Neural crest cell (in vitro differentiated cells): ENCODE data around the gene GREM1. TPM values are rescaled to one million over a fixed set of nuclear protein-coding genes. Genes with fewer than 3 reads are reported as not detected.

ENCODE experiments used
- DNase-seq: peaks from one replicate; pipeline ENCODE4 v3.0.0; 2021; ENCODE audit warnings: low read depth, mixed read lengths, low spot score
- H3K27ac Mint-ChIP-seq: one replicate; pipeline ENCODE4 v1.8.0; 2021; ENCODE audit warnings: mild to moderate bottlenecking, mixed read lengths; ENCODE audit not compliant: unreplicated experiment
- H3K27me3 Mint-ChIP-seq: 2 replicates; pipeline ENCODE4 v1.8.0; 2021; ENCODE audit warnings: low read depth, mild to moderate bottlenecking, mixed read lengths
- H3K36me3 Mint-ChIP-seq: 2 replicates; pipeline ENCODE4 v1.8.0; 2021; ENCODE audit warnings: low read depth, mild to moderate bottlenecking, mixed read lengths
- H3K4me1 Mint-ChIP-seq: 2 replicates; pipeline ENCODE4 v1.8.0; 2021; ENCODE audit warnings: mixed read lengths
- H3K4me3 Mint-ChIP-seq: one replicate; pipeline ENCODE4 v1.8.0; 2021; ENCODE audit warnings: mild to moderate bottlenecking, mixed read lengths
- H3K9me3 Mint-ChIP-seq: 2 replicates; pipeline ENCODE4 v1.8.0; 2021; ENCODE audit warnings: mixed read lengths
- total RNA-seq: library from RNA; stranded (reverse); gene quantifications from 2 replicates; pipeline ENCODE4 v1.2.1, GENCODE V29; 2021
- TF ChIP-seq, protein P1 (sequence below): fragments of 200-600 bp; sonication (generic); conservative IDR thresholded peaks from 2 replicates; pipeline ENCODE4 v1.5.0; 2021; ENCODE audit warnings: antibody characterized with exemption, mild to moderate bottlenecking

Gene GREM1
- total RNA-seq, 1 donor from 2014 or later: 0.09 TPM

DNA sequence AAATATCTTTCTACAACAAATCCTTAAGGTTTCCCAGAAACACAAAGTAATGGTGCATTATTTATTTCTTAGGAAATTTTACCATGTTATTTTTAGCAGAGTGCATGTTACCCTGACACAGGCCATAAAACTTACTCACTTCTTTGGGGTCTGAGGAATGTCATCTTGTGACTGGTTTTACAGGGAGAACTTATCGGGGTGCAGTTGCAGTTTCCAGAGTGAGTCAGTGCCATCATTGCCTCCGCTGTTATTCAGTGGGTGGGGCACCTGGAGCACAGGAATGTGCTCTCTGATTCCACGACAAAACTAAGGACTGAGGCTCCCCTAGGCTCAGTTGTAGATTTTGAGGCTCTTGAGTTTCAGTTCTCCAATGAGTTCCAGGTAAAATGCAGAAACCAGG lies 11.1 kb upstream of the GREM1 start:
- TF ChIP-seq, protein P1, sequence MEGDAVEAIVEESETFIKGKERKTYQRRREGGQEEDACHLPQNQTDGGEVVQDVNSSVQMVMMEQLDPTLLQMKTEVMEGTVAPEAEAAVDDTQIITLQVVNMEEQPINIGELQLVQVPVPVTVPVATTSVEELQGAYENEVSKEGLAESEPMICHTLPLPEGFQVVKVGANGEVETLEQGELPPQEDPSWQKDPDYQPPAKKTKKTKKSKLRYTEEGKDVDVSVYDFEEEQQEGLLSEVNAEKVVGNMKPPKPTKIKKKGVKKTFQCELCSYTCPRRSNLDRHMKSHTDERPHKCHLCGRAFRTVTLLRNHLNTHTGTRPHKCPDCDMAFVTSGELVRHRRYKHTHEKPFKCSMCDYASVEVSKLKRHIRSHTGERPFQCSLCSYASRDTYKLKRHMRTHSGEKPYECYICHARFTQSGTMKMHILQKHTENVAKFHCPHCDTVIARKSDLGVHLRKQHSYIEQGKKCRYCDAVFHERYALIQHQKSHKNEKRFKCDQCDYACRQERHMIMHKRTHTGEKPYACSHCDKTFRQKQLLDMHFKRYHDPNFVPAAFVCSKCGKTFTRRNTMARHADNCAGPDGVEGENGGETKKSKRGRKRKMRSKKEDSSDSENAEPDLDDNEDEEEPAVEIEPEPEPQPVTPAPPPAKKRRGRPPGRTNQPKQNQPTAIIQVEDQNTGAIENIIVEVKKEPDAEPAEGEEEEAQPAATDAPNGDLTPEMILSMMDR: no peak

DNA sequence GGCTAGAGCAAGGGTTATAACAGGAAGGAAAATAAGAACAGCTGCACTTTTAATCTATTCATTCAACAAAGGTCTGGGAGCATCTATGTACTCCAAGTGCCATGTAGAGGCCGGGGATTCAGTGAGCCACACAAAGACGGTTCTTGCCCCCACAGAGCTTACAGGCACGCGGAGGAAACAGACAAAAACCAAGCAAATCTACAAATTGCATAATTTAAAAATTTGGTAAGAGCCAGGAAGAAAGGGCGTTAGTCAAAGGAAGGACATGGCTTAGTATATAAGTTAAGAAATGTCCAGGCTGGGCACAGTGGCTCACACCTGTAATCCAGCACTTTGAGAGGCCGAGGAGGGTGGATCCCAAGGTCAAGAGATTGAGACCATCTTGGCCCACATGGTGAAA lies 10.4 kb upstream of the GREM1 start:
- Mint-ChIP-seq H3K4me1 (no peaks in the 10 kb centered on the region), H3K27ac (no peak overlapping the region), H3K36me3 (no peaks in the 10 kb centered on the region), H3K4me3 (no peak overlapping the region), H3K27me3 (peaks cover 34% of the 10 kb centered on the region), H3K9me3 (no peaks in the 10 kb centered on the region)
- DNase-seq: no peak
- TF ChIP-seq, protein P1: no peak

More for the DNA sequence above, 11.1 kb upstream of the GREM1 start:
- no peak for DNase-seq
- Mint-ChIP-seq H3K27ac (no peak overlapping the region), H3K4me1 (no peaks in the 10 kb centered on the region), H3K4me3 (no peak overlapping the region), H3K36me3 (no peaks in the 10 kb centered on the region), H3K27me3 (peaks cover 27% of the 10 kb centered on the region), H3K9me3 (no peaks in the 10 kb centered on the region)

GRCh38 chr15:32709295-32710033 lies 8.3 kb upstream of the GREM1 start:
- Mint-ChIP-seq H3K9me3 (no peaks in the 10 kb centered on the region), H3K36me3 (no peaks in the 10 kb centered on the region), H3K27me3 (peaks cover 54% of the 10 kb centered on the region), H3K4me1 (no peaks in the 10 kb centered on the region), H3K4me3 (no peak overlapping the region), H3K27ac (no peak overlapping the region)
- DNase-seq: no peak
- TF ChIP-seq, protein P1: no peak

DNA sequence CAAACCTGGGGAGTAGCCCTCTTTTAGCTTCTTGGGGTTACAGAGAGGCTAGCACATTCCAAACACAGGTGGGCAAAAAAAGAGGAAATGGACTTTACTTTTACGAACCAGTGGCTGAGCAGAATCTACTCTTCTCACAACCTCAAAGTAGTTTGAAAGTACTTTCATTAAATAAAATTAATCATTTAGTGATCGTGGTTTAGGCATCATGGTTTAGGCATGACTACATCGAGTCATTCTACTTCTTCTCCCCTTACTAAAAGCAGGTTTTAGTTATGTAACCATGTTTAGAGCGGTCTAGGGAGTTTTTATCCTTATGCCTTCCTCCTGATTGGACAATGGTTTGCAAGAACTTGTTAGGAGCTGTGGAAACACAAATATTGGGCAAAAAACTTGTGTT lies 2.5 kb upstream of the GREM1 start:
- no peak overlapping the region for H3K4me3 Mint-ChIP-seq
- H3K4me1 Mint-ChIP-seq: peaks cover 4% of the 10 kb centered on the region
- H3K27me3 Mint-ChIP-seq: peaks cover 89% of the 10 kb centered on the region
- DNase-seq: no peak
- TF ChIP-seq, protein P1: no peak
- H3K9me3 Mint-ChIP-seq: no peaks in the 10 kb centered on the region
- no peak overlapping the region for H3K27ac Mint-ChIP-seq
- H3K36me3 Mint-ChIP-seq: peaks cover 3% of the 10 kb centered on the region

DNA sequence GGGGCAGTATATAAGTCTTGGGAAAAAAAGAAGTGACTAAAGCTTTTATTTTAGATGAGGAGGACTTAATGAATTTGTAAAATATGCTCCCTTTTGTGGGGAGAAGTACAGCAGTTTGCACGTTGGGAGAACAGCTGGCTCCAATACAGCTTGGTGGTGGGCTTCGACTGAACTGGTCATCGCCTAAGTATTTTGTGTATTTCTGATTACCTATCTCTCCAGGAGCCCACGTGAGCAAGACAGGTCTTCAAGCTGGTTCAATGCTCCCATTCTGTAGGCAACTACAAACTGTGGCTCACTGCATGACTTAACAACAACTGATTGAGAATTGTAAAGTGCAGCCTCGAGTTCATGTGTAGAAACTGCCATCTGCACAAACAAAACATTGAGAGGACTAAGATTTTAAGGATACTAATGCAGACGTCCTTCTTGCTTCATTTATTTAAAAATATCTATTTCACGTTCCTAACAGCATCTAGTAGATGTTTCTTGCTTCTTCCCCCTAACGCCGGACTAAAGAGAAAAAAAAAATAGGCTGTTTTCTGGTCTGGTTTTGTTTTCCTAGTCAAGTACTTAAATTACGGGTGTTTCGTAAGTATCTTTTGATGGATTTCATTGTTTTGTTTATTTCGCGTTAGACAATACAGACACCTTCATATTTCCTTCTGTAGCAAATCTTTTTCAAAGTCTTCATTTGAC lies 1.4 kb upstream of the GREM1 start:
- Mint-ChIP-seq H3K27ac (no peak overlapping the region), H3K4me1 (peaks cover 4% of the 10 kb centered on the region), H3K4me3 (peak overlapping the region; percentile 29), H3K27me3 (peaks cover 95% of the 10 kb centered on the region), H3K9me3 (no peaks in the 10 kb centered on the region), H3K36me3 (peaks cover 3% of the 10 kb centered on the region)
- TF ChIP-seq, protein P1: no peak
- no peak for DNase-seq
